WERI-Rb-1 (cell line): Measurements from ENCODE around the gene RAPGEF4.
A peak's percentile ranks its signal among the peaks of the same experiment; 100 is the strongest.

Experiments
- DNase-seq: peaks from one replicate; pipeline ENCODE4 v3.0.0-alpha.2; 2020
- H3K27ac ChIP-seq: fragments of 250-450 bp; sonication (Bioruptor Pico); 2 replicates; pipeline ENCODE4 v1.5.1; 2020; ENCODE audit warnings: mild to moderate bottlenecking, moderate library complexity
- H3K27me3 ChIP-seq: fragments of 250-450 bp; sonication (Bioruptor Pico); 2 replicates; pipeline ENCODE4 v1.5.1; 2021; ENCODE audit warnings: mild to moderate bottlenecking, low read depth, moderate library complexity; ENCODE audit not compliant: insufficient read depth, severe bottlenecking
- H3K36me3 ChIP-seq: fragments of 250-450 bp; sonication (Bioruptor Pico); 2 replicates; pipeline ENCODE4 v1.5.1; 2020; ENCODE audit warnings: mild to moderate bottlenecking, moderate library complexity
- H3K4me3 ChIP-seq: 2 replicates; pipeline ENCODE4 v1.5.1; 2011; ENCODE audit warnings: low read depth, mild to moderate bottlenecking, control low read depth, low read length
- H3K9me3 ChIP-seq: fragments of 250-450 bp; sonication (Bioruptor Pico); 2 replicates; pipeline ENCODE4 v1.5.1; 2021; ENCODE audit warnings: mild to moderate bottlenecking, moderate library complexity; ENCODE audit not compliant: severe bottlenecking
- CTCF ChIP-seq: IDR thresholded peaks from 2 replicates; pipeline ENCODE4 v1.5.1; 2011; ENCODE audit warnings: low read depth, mild to moderate bottlenecking, control low read depth, inconsistent platforms, low read length

RAPGEF4 gene

GRCh38 chr2:172996387-172996961, 260.8 kb downstream of the RAPGEF4 start:
- Histone ChIP-seq H3K9me3 (no peaks in the 10 kb centered on the region), H3K4me3 (no peak overlapping the region), H3K27ac (no peak overlapping the region), H3K36me3 (no peaks in the 10 kb centered on the region), H3K27me3 (no peaks in the 10 kb centered on the region)
- DNase-seq: no peak
- TF ChIP-seq CTCF: no peak

- no peaks in the 10 kb centered on the region for H3K9me3 ChIP-seq
- H3K27ac ChIP-seq: no peak overlapping the region
- no peak for DNase-seq
- no peak overlapping the region for H3K4me3 ChIP-seq
- H3K27me3 ChIP-seq: no peaks in the 10 kb centered on the region
- no peaks in the 10 kb centered on the region for H3K36me3 ChIP-seq
- no peak for TF ChIP-seq CTCF
Measured at GRCh38 chr2:172997031-172997430, 261.4 kb downstream of the RAPGEF4 start.

- TF ChIP-seq CTCF: no peak
- H3K27me3 ChIP-seq: no peaks in the 10 kb centered on the region
- no peaks in the 10 kb centered on the region for H3K9me3 ChIP-seq
- no peak overlapping the region for H3K27ac ChIP-seq
- no peak overlapping the region for H3K4me3 ChIP-seq
- DNase-seq: no peak
- no peaks in the 10 kb centered on the region for H3K36me3 ChIP-seq
Measured at GRCh38 chr2:172998547-172999272, 263.1 kb downstream of the RAPGEF4 start.

DNA sequence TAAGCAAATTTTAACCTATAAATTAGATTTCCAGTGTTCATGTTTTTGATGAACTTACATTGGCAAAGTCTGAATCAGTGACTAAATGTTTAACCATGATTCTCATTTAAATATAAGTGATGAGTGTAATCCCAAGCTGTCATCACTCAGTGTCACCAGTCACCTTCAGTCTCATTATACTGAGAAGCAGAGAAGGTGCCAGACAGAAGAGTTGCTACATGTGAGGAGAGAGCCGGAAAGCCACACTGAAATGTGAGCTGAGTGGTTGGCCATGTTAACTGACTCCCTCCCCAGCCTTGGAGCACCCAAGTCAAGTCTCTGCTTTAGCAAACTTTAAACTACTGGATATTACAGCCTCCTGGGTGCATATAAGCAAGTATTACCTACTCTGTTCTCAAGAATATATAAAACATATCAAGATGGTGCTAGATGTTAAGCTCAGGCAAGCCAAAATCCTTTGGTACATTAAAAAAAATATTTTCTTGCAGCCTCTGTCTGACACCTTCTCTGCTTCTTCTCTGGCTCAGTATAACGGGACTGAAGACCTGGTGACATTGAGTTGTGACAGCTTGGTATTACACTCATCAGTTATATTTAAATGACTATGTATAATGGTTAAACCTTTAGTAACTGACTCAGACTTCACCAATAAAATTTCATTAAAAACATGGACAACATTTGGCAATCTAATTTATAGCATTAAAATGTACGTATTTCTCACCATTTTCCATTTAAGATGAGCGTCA, 264.2 kb downstream of the RAPGEF4 start:
- H3K27ac ChIP-seq: no peak overlapping the region
- no peaks in the 10 kb centered on the region for H3K36me3 ChIP-seq
- no peak for TF ChIP-seq CTCF
- no peak overlapping the region for H3K4me3 ChIP-seq
- no peaks in the 10 kb centered on the region for H3K27me3 ChIP-seq
- no peak for DNase-seq
- H3K9me3 ChIP-seq: no peaks in the 10 kb centered on the region

GRCh38 chr2:173001664-173002604, 266.3 kb downstream of the RAPGEF4 start:
- H3K27me3 ChIP-seq: no peaks in the 10 kb centered on the region
- TF ChIP-seq CTCF: no peak
- no peak overlapping the region for H3K4me3 ChIP-seq
- peak; percentile 42 for DNase-seq
- no peaks in the 10 kb centered on the region for H3K36me3 ChIP-seq
- H3K27ac ChIP-seq: peak overlapping the region; percentile 90
- H3K9me3 ChIP-seq: no peaks in the 10 kb centered on the region
